ENCODE data around the gene ANXA2.

ANXA2 gene

GRCh38 chr15:60381148-60381788, 16.5 kb downstream of the ANXA2 start:
- TF ChIP-seq CTCF (IDR thresholded peaks at IDR 0.05; ENCODE audit: extremely low read depth, missing control alignments) = no peak
- no peak for DNase-seq (ENCODE audit: low spot score)

GRCh38 chr15:60379525-60380274, 18.1 kb downstream of the ANXA2 start:
- no peak for DNase-seq (ENCODE audit: low spot score)
- no peak for TF ChIP-seq CTCF (IDR thresholded peaks at IDR 0.05; ENCODE audit: extremely low read depth, missing control alignments)

GRCh38 chr15:60379185-60379524, 18.6 kb downstream of the ANXA2 start:
- no peak for TF ChIP-seq CTCF (IDR thresholded peaks at IDR 0.05; ENCODE audit: extremely low read depth, missing control alignments)

GRCh38 chr15:60376677-60377095, 21.1 kb downstream of the ANXA2 start:
- TF ChIP-seq CTCF (IDR thresholded peaks at IDR 0.05; ENCODE audit: extremely low read depth, missing control alignments) = no peak
- no peak for DNase-seq (ENCODE audit: low spot score)

More at GRCh38 chr15:60379185-60379524, 18.6 kb downstream of the ANXA2 start:
- DNase-seq (ENCODE audit: low spot score) = no peak

- DNase-seq (ENCODE audit: low spot score) = no peak
- TF ChIP-seq CTCF (IDR thresholded peaks at IDR 0.05; ENCODE audit: extremely low read depth, missing control alignments) = no peak
Observed at GRCh38 chr15:60375306-60375705, 22.5 kb downstream of the ANXA2 start.

GRCh38 chr15:60374628-60375081, 23.1 kb downstream of the ANXA2 start:
- TF ChIP-seq CTCF (IDR thresholded peaks at IDR 0.05; ENCODE audit: extremely low read depth, missing control alignments) = no peak
- DNase-seq (ENCODE audit: low spot score) = no peak

- TF ChIP-seq CTCF (IDR thresholded peaks at IDR 0.05; ENCODE audit: extremely low read depth, missing control alignments) = no peak
- no peak for DNase-seq (ENCODE audit: low spot score)
Observed at GRCh38 chr15:60374209-60374608, 23.6 kb downstream of the ANXA2 start.

Measured in GM20000 (cell line).